T-helper 2 cell treated with Interferon-gamma antibody and Interleukin-4, amounts not matched to agents 5 μg/mL and 100 μg/mL, for 36 hours (primary cell): ENCODE measurements around the gene NECAB3.
A peak's percentile ranks its signal among the peaks of the same experiment; 100 is the strongest.

Experiments used
- DNase-seq: peaks from one replicate; pipeline ENCODE4 v3.0.0; 2021; ENCODE audit warnings: low spot score
- H3K27ac Mint-ChIP-seq: one replicate; pipeline ENCODE4 v1.8.0; 2021; ENCODE audit warnings: mild to moderate bottlenecking, mixed read lengths
- H3K27me3 Mint-ChIP-seq: one replicate; pipeline ENCODE4 v1.8.0; 2021; ENCODE audit warnings: low read depth, mixed read lengths
- H3K36me3 Mint-ChIP-seq: one replicate; pipeline ENCODE4 v1.8.0; 2021; ENCODE audit warnings: low read depth, mixed read lengths
- H3K4me1 Mint-ChIP-seq: one replicate; pipeline ENCODE4 v1.8.0; 2021; ENCODE audit warnings: low read depth, mixed read lengths
- H3K4me3 Mint-ChIP-seq: one replicate; pipeline ENCODE4 v1.8.0; 2022; ENCODE audit warnings: mild to moderate bottlenecking, moderate library complexity, mixed read lengths
- H3K9me3 Mint-ChIP-seq: one replicate; pipeline ENCODE4 v1.8.0; 2021; ENCODE audit warnings: mixed read lengths

Gene NECAB3

GRCh38 chr20:33676652-33677645 lies 2.7 kb upstream of the NECAB3 start:
- no peak for DNase-seq
- H3K36me3 Mint-ChIP-seq: peaks cover 40% of the 10 kb centered on the region
- H3K4me1 Mint-ChIP-seq: peaks cover 50% of the 10 kb centered on the region
- H3K27ac Mint-ChIP-seq: no peak overlapping the region
- no peaks in the 10 kb centered on the region for H3K27me3 Mint-ChIP-seq
- no peaks in the 10 kb centered on the region for H3K9me3 Mint-ChIP-seq
- no peak overlapping the region for H3K4me3 Mint-ChIP-seq

- H3K9me3 Mint-ChIP-seq: no peaks in the 10 kb centered on the region
- no peak overlapping the region for H3K27ac Mint-ChIP-seq
- peaks cover 38% of the 10 kb centered on the region for H3K36me3 Mint-ChIP-seq
- DNase-seq: no peak
- H3K4me3 Mint-ChIP-seq: no peak overlapping the region
- no peaks in the 10 kb centered on the region for H3K27me3 Mint-ChIP-seq
- H3K4me1 Mint-ChIP-seq: peaks cover 42% of the 10 kb centered on the region
These were observed 1.9 kb upstream of the NECAB3 start for GRCh38 chr20:33676121-33676520.

- Mint-ChIP-seq H3K9me3 (no peaks in the 10 kb centered on the region), H3K4me3 (peak overlapping the region; percentile 69), H3K27ac (peak overlapping the region; percentile 41), H3K4me1 (peaks cover 34% of the 10 kb centered on the region), H3K36me3 (peaks cover 33% of the 10 kb centered on the region), H3K27me3 (no peaks in the 10 kb centered on the region)
- no peak for DNase-seq
These were observed 1.1 kb upstream of the NECAB3 start for GRCh38 chr20:33675136-33675959.

- H3K4me3 Mint-ChIP-seq: peak overlapping the region; percentile 86
- H3K4me1 Mint-ChIP-seq: peaks cover 24% of the 10 kb centered on the region
- H3K36me3 Mint-ChIP-seq: peaks cover 24% of the 10 kb centered on the region
- H3K9me3 Mint-ChIP-seq: no peaks in the 10 kb centered on the region
- peak overlapping the region; percentile 79 for H3K27ac Mint-ChIP-seq
- DNase-seq: no peak
- H3K27me3 Mint-ChIP-seq: no peaks in the 10 kb centered on the region
These were observed 576 bp downstream of the NECAB3 start for GRCh38 chr20:33673410-33674293.

GRCh38 chr20:33673114-33673409 lies 1.2 kb downstream of the NECAB3 start:
- peak overlapping the region; percentile 63 for H3K27ac Mint-ChIP-seq
- no peaks in the 10 kb centered on the region for H3K27me3 Mint-ChIP-seq
- H3K36me3 Mint-ChIP-seq: peaks cover 24% of the 10 kb centered on the region
- no peaks in the 10 kb centered on the region for H3K9me3 Mint-ChIP-seq
- peaks cover 23% of the 10 kb centered on the region for H3K4me1 Mint-ChIP-seq
- peak overlapping the region; percentile 86 for H3K4me3 Mint-ChIP-seq
- DNase-seq: no peak

GRCh38 chr20:33672426-33673113 lies 1.7 kb downstream of the NECAB3 start:
- peak overlapping the region; percentile 63 for H3K27ac Mint-ChIP-seq
- no peaks in the 10 kb centered on the region for H3K27me3 Mint-ChIP-seq
- no peaks in the 10 kb centered on the region for H3K9me3 Mint-ChIP-seq
- DNase-seq: no peak
- H3K36me3 Mint-ChIP-seq: peaks cover 20% of the 10 kb centered on the region
- H3K4me3 Mint-ChIP-seq: peak overlapping the region; percentile 86
- H3K4me1 Mint-ChIP-seq: peaks cover 22% of the 10 kb centered on the region

- DNase-seq: no peak
- peak overlapping the region; percentile 20 for H3K27ac Mint-ChIP-seq
- H3K4me3 Mint-ChIP-seq: no peak overlapping the region
- H3K27me3 Mint-ChIP-seq: no peaks in the 10 kb centered on the region
- H3K36me3 Mint-ChIP-seq: peaks cover 18% of the 10 kb centered on the region
- H3K9me3 Mint-ChIP-seq: no peaks in the 10 kb centered on the region
- H3K4me1 Mint-ChIP-seq: peaks cover 23% of the 10 kb centered on the region
These were observed 2.5 kb downstream of the NECAB3 start for GRCh38 chr20:33671573-33672288.

GRCh38 chr20:33670715-33671499 lies 3.3 kb downstream of the NECAB3 start:
- Mint-ChIP-seq H3K27me3 (no peaks in the 10 kb centered on the region), H3K4me3 (peak overlapping the region; percentile 12), H3K27ac (no peak overlapping the region), H3K9me3 (no peaks in the 10 kb centered on the region), H3K36me3 (peaks cover 15% of the 10 kb centered on the region), H3K4me1 (peaks cover 31% of the 10 kb centered on the region)
- DNase-seq: no peak

GRCh38 chr20:33669873-33670640 lies 4.2 kb downstream of the NECAB3 start:
- Mint-ChIP-seq H3K4me3 (no peak overlapping the region), H3K4me1 (peaks cover 33% of the 10 kb centered on the region), H3K36me3 (peaks cover 10% of the 10 kb centered on the region), H3K27ac (peak overlapping the region; percentile 27), H3K9me3 (no peaks in the 10 kb centered on the region), H3K27me3 (no peaks in the 10 kb centered on the region)
- no peak for DNase-seq

GRCh38 chr20:33669224-33669623 lies 5.0 kb downstream of the NECAB3 start:
- Mint-ChIP-seq H3K9me3 (no peaks in the 10 kb centered on the region), H3K27ac (peak overlapping the region; percentile 2), H3K36me3 (peaks cover 8% of the 10 kb centered on the region)

GRCh38 chr20:33668466-33669155 lies 5.6 kb downstream of the NECAB3 start:
- peak overlapping the region; percentile 80 for H3K4me3 Mint-ChIP-seq
- H3K36me3 Mint-ChIP-seq: peaks cover 8% of the 10 kb centered on the region
- H3K9me3 Mint-ChIP-seq: no peaks in the 10 kb centered on the region
- peaks cover 39% of the 10 kb centered on the region for H3K4me1 Mint-ChIP-seq
- H3K27ac Mint-ChIP-seq: no peak overlapping the region
- no peak for DNase-seq
- no peaks in the 10 kb centered on the region for H3K27me3 Mint-ChIP-seq

More at GRCh38 chr20:33669224-33669623, 5.0 kb downstream of the NECAB3 start:
- peak overlapping the region; percentile 1 for H3K4me3 Mint-ChIP-seq
- no peaks in the 10 kb centered on the region for H3K27me3 Mint-ChIP-seq
- H3K4me1 Mint-ChIP-seq: peaks cover 38% of the 10 kb centered on the region
- no peak for DNase-seq
